Bronchial epithelial cell (primary cell): ENCODE measurements around the gene ZNF497. TPM values are rescaled to one million over a fixed set of nuclear protein-coding genes. Genes with fewer than 3 reads are reported as not detected.

Source experiments
- DNase-seq: peaks from one replicate; pipeline ENCODE4 v3.0.0-alpha.2; 2010; ENCODE audit warnings: low read depth
- FAIRE-seq: peaks from 2 replicates; lab custom pipeline; 2011; peaks lifted over from hg19 to GRCh38; lab: Jason Lieb, UNC
- H3K27me3 ChIP-seq: 2 replicates; pipeline ENCODE4 v1.5.1; 2011; ENCODE audit warnings: low read length; ENCODE audit not compliant: control insufficient read depth, insufficient read depth
- H3K36me3 ChIP-seq: 2 replicates; pipeline ENCODE4 v1.5.1; 2011; ENCODE audit warnings: low read length; ENCODE audit not compliant: control insufficient read depth, insufficient read depth
- H3K4me3 ChIP-seq: 2 replicates; pipeline ENCODE4 v1.5.1; 2011; ENCODE audit warnings: mild to moderate bottlenecking, low read depth, low read length, control low read depth
- total RNA-seq: library from RNA; depleted of rRNA; stranded (reverse); fragments of >200 nt; gene quantifications from 2 replicates; pipeline ENCODE4 v1.2.1, GENCODE V29; 2014
- TF ChIP-seq, protein P1 (sequence below): IDR thresholded peaks from 2 replicates; pipeline ENCODE4 v1.5.1; 2011; ENCODE audit warnings: mild to moderate bottlenecking, moderate library complexity, low read length, control low read depth, inconsistent platforms; ENCODE audit not compliant: insufficient read depth, severe bottlenecking

The ZNF497 gene
- total RNA-seq, 1 donor from 2014 or later = 0.53 TPM

DNA sequence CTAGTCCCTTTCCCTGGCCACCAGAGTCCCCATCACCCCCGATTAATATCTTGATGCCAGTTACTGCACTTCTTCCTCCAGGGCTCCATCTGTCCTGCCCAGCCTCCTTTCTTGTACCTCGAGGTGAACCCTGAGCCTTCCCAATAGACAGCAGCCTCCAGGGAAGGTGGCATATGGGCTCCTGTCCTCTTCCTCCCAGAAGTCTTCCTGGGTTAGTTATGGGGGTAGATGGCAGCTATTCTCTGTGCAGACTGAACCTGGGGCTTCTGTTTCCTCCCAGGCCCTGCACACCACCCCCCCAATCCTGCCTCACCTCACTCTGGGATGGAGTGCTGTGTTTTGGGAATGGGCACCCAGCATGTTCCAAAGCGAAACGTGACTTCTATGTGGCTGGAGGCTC lies 35.5 kb upstream of the ZNF497 start:
- Histone ChIP-seq H3K4me3 (no peak overlapping the region), H3K36me3 (peaks cover 5% of the 10 kb centered on the region), H3K27me3 (no peaks in the 10 kb centered on the region)
- TF ChIP-seq, protein P1, sequence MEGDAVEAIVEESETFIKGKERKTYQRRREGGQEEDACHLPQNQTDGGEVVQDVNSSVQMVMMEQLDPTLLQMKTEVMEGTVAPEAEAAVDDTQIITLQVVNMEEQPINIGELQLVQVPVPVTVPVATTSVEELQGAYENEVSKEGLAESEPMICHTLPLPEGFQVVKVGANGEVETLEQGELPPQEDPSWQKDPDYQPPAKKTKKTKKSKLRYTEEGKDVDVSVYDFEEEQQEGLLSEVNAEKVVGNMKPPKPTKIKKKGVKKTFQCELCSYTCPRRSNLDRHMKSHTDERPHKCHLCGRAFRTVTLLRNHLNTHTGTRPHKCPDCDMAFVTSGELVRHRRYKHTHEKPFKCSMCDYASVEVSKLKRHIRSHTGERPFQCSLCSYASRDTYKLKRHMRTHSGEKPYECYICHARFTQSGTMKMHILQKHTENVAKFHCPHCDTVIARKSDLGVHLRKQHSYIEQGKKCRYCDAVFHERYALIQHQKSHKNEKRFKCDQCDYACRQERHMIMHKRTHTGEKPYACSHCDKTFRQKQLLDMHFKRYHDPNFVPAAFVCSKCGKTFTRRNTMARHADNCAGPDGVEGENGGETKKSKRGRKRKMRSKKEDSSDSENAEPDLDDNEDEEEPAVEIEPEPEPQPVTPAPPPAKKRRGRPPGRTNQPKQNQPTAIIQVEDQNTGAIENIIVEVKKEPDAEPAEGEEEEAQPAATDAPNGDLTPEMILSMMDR = no peak
- no peak for DNase-seq
- no peak for FAIRE-seq

DNA sequence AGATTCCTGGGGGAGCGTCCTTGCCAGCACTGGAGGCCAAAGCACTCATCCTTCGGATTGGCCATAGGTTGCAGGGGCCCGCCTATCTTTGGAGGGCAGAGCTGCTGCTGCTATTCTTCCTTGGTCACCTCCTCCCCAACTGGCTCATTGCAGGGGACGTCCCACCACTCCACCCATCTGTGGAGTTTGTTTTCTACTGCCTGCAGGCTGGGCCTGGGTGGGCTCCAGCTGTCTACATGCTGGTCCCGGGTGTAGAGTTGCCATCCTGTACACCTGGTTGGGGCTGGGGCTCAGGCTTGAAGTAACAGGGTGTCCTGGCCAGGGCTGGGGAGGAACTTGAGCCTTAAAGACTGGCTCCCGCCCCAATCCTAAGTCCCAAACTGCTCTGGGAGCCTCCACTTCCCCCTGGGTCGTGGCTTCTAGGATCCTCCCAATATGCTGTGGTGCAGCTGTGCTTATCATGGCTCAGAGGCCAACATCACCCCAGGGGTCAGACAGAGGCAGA lies 35.0 kb upstream of the ZNF497 start:
- no peak overlapping the region for H3K4me3 ChIP-seq
- peaks cover 9% of the 10 kb centered on the region for H3K36me3 ChIP-seq
- H3K27me3 ChIP-seq = no peaks in the 10 kb centered on the region
- TF ChIP-seq, protein P1 = no peak
- no peak for FAIRE-seq
- DNase-seq = no peak

DNA sequence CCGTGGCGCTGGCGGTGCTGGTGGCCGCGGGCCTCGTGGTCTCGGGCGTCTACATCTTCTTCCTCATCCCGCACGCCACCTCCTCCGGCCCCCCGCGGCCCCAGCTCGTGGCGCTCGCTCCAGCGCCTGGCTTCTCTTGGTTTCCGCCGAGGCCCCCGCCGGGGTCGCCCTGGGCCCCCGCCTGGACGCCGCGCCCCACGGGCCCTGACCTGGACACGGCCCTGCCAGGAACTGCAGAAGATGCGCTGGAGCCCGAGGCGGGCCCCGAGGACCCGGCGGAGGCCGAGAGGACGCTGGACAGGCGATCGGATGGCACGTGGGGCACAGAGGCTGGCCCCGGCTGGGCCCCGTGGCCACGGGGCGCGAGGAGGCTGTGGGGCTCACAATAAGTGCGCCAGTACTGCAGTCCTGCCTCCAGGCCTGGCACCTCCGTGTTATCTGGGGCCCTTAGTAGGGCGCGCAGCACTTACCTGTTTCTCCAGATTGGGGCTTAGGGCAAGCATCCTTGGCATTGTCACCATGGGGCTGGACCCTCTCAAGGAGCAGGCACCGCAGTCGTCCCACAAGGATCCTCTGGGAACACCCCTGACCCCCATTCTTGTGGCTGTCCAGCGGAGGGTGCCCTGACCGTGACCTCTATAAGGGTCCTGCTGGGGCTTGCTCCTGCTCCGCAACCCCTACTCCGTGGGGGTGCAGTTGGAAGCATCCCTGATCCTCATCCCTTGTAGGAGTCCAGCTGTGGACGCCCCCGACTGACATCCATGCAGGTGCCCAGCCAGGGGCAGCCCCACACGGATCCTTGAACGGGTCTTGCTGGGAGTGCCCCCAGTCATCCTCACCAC lies 34.4 kb upstream of the ZNF497 start:
- H3K4me3 ChIP-seq = peak overlapping the region; percentile 45
- DNase-seq (no peak), FAIRE-seq (no peak)

DNA sequence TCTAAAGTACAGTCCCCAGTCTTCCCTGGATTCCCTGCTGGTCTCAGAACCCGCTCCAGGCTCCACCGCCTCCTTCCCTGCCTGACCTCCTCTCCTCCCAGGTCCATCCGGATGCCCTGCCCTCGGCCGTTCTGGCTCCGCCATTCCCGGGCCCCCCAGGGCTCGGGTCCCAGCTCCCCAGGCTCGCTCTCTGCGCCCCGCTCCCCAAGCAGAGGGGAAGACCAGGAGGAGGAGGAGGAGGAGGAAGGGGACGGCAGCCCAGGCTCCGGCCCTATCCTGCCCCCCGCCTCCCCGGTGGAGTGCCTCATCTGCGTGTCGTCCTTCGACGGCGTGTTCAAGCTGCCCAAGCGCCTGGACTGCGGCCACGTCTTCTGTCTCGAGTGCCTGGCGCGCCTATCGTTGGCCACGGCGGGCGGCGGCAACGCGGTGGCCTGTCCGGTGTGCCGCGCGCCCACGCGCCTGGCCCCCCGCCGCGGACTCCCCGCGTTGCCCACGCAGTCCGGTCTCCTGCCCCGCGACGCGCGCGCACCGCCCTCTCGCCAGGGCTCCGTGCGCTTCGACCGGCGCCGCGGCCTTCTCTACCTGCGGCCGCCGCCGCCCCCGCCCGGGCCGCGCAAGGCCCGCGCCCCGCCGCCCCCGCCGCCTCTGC lies 33.6 kb upstream of the ZNF497 start:
- FAIRE-seq = no peak
- Histone ChIP-seq H3K36me3 (peaks cover 13% of the 10 kb centered on the region), H3K27me3 (no peaks in the 10 kb centered on the region), H3K4me3 (peak overlapping the region; percentile 45)
- TF ChIP-seq, protein P1 = no peak
- DNase-seq = no peak

More for the DNA sequence above, 34.4 kb upstream of the ZNF497 start:
- peaks cover 11% of the 10 kb centered on the region for H3K36me3 ChIP-seq
- no peaks in the 10 kb centered on the region for H3K27me3 ChIP-seq
- TF ChIP-seq, protein P1 = no peak

DNA sequence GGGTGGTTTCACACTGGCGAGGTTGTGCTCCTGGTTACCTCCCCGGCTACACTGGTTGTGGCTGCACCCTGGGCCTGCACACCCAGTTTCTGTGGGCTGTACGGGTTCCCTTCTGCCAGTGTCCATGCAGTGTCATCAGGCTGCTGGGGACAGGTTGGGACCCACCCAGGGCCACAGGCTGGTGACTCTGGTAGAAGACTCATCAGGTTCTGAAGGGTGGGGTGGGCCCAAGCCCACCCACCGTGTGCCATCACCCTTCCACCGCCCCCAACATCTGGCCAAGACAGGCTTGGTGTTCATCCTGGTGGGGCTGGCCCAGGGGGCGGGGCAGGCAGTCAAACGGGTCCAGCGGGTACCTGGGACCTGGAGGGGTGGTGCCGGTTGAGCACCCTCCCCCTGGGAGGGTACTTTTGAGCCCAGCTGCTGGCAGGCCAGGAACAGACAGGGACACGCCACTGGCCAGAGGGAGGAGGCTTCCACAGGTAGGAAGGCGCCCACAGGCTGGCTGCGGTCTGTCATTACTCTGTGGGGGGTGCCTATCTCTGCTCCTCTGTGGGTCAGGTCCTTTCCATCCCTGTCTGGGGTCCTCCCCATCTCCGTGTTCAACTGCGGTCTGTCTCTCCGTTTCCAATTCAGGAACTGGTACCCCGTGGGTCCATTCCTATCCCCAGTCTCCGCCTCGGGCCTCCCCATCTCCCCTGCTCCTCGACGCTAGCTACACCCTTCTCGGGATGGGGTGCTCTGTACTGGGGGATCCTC lies 32.8 kb upstream of the ZNF497 start, which contains the start of gene RNF225:
TSS of gene RNF225 (plus strand) at position 437 of the 759 bp plus-strand sequence. CDS start 434 bp downstream, outside the sequence.
- Histone ChIP-seq H3K27me3 (no peaks in the 10 kb centered on the region), H3K4me3 (peak within 1 kb of the TSS; percentile 45), H3K36me3 (peaks cover 18% of the 10 kb centered on the region)
- FAIRE-seq (no peak), DNase-seq (peak; percentile 79)
- TF ChIP-seq, protein P1 = no peak
